ENCODE data around the gene NDRG2.

DNA sequence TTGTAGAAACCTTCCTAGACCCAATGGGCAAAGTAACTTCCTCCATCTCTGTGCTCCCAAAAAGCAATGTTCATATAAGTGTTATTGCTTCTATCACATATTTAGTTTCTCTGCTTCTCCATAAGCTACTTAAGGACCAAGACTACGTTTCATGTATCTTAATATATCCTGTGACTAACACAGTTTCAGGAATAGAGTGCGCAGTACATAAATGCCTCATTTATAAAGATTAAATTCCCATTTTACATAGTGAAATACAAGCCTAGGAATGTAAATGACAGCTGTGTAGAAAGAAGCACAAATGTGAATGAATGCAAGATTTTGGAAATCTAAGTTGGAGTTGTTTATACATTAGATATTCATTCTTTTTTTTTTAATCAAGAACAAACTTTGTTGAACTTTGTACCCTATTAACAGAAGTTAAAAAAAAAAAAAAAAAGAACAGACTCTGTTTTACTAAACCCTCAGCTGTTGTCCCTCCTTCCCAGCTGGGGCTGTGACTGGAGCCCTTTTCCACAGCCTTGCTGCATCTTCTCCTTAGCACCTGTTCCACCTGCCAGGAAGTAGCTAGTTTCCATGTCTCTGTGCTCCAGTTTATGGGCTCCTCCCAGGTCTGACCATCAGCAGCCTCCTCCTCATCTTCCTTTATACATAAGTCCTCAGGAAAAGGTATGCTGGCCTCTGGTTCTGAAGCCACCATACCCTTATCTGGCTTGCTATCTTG is 42.1 kb downstream of the NDRG2 start:
- TF ChIP-seq EZH2 (IDR thresholded peaks at IDR 0.05; ENCODE audit: insufficient read depth, poor library complexity, severe bottlenecking) (no peak), EZH2phosphoT487 (IDR thresholded peaks at IDR 0.05; ENCODE audit: insufficient read depth, low read depth) (no peak)
